Measurements from ENCODE around the gene GPR75.

DNA sequence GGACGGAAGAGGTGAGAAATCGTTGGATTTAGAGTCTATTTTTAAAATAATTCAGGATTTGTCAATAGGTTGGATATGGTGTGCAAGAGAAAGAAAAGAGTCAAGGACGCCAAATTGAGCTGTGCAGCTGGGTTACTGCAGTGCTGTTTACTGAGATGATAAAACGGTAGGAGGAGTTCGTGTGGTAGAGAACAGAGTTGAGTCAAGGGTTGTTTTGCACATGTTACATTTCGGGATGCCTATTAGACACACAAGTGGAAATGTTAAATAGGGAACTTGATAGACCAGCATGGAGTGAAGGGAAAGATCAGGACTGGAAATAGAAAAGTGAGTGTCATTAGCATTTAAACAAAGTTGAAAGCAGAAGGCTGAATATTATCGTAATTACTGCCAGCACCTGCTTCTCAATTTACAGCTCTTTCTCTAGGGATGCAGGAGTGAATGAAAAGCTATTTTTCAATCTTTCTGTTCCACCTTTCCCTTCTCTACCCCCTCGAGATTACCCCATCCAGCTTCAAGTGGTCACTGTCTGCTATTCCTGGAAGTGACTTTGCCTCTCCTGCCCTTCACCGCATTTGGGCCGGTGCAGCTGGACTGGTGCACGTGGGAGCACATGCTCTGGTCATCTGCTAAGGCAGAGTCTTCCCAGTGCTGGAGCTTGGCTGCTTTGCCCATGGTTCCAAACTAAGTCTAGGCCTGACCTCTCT lies 30.3 kb downstream of the GPR75 start:
- TF ChIP-seq, protein P1, sequence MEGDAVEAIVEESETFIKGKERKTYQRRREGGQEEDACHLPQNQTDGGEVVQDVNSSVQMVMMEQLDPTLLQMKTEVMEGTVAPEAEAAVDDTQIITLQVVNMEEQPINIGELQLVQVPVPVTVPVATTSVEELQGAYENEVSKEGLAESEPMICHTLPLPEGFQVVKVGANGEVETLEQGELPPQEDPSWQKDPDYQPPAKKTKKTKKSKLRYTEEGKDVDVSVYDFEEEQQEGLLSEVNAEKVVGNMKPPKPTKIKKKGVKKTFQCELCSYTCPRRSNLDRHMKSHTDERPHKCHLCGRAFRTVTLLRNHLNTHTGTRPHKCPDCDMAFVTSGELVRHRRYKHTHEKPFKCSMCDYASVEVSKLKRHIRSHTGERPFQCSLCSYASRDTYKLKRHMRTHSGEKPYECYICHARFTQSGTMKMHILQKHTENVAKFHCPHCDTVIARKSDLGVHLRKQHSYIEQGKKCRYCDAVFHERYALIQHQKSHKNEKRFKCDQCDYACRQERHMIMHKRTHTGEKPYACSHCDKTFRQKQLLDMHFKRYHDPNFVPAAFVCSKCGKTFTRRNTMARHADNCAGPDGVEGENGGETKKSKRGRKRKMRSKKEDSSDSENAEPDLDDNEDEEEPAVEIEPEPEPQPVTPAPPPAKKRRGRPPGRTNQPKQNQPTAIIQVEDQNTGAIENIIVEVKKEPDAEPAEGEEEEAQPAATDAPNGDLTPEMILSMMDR (IDR thresholded peaks at IDR 0.05) = no peak
- TF ChIP-seq POLR2AphosphoS5 (IDR thresholded peaks at IDR 0.05) (no peak), POLR2A (IDR thresholded peaks at IDR 0.05) (no peak)

Measured in transverse colon (tissue), 4 donors.